Mucosa of gallbladder (tissue), 1 donor: ENCODE data around the gene NUCB1. TPM values are rescaled to one million over a fixed set of nuclear protein-coding genes. Genes with fewer than 3 reads are reported as not detected.
"Not testable (repeated sequence)": the region's sequence is repeated elsewhere in the genome, so short reads cannot be mapped to it uniquely, and the experiment has no call there.

Source experiments
- DNase-seq: peaks from one replicate; pipeline ENCODE4 v3.0.0-alpha.2; 2020; ENCODE audit warnings: low spot score
- total RNA-seq: library from RNA; stranded (reverse); gene quantifications from one replicate; pipeline ENCODE4 v1.2.1, GENCODE V29; 2021
- donor health status: DM: no; HTN: no; CAD: no.

Gene NUCB1
- total RNA-seq, 1 donor from 2014 or later: 292 TPM

DNA sequence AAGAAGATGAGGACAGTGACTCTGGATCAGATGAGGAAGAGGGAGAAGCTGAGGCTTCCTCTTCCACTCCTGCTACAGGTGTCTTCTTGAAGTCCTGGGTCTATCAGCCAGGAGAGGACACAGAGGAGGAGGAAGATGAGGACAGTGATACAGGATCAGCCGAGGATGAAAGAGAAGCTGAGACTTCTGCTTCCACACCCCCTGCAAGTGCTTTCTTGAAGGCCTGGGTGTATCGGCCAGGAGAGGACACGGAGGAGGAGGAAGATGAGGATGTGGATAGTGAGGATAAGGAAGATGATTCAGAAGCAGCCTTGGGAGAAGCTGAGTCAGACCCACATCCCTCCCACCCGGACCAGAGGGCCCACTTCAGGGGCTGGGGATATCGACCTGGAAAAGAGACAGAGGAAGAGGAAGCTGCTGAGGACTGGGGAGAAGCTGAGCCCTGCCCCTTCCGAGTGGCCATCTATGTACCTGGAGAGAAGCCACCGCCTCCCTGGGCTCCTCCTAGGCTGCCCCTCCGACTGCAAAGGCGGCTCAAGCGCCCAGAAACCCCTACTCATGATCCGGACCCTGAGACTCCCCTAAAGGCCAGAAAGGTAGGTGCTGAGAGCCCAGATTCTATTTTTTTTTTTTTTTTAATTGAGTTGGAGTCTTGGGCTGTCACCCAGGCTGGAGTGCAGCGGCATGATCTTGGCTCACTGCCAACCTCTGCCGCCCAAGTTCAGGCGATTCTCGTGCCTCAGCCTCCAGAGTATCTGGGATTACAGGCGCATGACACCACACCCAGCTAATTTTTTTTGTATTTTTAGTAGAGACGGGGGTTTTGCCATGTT is 25.6 kb upstream of the NUCB1 start:
- DNase-seq: no peak

GRCh38 chr19:48876043-48876981 is 23.8 kb upstream of the NUCB1 start:
- DNase-seq: not testable (repeated sequence)

- no peak for DNase-seq
Measured at GRCh38 chr19:48877855-48878195, 22.3 kb upstream of the NUCB1 start.

DNA sequence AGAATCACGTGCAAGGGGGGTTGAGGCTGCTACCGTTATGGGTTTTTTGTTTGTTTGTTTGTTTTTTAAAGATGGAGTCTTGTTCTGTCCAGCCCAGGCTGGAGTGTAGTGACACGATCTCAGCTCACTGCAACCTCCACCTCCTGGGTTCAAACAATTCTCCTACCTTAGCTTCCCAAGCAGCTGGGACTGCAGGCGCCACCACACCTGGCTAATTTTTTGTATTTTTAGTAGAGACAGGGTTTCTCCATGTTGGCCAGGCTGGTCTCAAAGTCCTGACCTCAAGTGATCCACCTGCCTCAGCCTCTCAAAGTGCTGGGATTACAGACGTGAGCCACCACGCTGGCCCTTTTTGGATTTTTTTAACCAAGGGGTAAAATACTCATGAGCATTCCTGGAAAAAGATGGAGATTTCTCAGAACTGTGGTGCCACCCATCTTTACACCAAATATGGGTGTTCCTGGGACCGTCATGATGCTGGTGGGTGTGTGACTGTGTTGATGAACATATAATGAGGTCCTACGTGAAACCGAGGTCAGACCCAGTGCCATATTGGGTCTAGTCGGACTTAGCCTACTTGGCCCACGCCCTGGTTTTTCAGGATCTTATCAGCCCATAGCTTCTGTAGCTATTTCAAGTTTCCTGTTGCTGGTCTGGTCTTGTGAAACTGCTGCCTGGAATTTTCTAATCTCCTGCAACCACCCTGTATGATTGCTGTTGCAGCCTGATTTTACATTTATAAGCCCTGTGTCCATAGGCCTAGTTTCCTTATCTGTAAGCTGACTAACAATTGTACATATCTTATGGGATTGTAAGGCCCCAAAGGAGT is 21.7 kb upstream of the NUCB1 start:
- DNase-seq: no peak

- no peak for DNase-seq
Measured at GRCh38 chr19:48879025-48879637, 21.0 kb upstream of the NUCB1 start.

- DNase-seq: not testable (repeated sequence)
Measured at GRCh38 chr19:48879696-48880095, 20.4 kb upstream of the NUCB1 start.

DNA sequence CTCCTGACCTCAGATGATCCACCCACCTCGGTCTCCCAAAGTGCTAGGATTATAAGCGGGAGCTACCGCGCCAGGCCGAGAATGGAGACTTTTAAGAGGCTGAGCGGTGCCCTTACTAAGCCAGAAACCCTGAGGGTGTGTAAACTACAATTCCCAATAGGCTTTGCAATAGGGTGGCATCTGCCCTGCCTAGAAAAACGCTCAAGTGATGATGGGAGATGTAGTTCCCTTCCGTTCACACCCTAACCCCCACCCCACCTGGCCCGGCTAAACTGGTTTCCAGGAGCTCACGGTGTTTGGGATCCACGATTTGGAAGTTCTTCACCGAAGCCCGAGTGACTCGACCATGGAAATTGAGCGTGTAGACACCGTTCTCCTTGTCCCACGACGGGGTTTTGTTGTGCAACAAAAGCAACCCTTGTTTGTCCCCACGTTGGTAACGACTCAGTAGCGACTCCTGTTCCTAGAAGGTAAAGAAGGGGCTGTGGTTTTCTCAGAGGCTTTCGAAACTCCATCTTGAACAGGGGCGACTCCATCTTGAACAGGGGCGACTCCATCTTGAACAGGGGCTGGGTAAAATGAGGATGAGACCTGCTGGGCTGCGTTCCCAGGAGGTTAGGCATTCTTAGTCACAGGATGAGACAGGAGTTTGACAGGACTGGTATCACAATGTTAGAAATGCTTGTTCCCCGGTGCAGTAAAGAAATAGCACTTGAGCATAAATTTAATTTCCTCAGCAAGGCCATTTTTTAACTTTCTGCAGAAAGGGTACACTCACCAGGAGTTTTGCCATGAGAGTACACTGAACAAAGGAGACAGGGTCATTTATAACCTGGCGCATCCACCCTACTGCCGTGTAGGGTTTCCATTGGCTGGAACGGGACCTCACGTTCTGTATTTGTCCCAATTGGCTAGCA is 18.1 kb upstream of the NUCB1 start:
- no peak for DNase-seq

DNA sequence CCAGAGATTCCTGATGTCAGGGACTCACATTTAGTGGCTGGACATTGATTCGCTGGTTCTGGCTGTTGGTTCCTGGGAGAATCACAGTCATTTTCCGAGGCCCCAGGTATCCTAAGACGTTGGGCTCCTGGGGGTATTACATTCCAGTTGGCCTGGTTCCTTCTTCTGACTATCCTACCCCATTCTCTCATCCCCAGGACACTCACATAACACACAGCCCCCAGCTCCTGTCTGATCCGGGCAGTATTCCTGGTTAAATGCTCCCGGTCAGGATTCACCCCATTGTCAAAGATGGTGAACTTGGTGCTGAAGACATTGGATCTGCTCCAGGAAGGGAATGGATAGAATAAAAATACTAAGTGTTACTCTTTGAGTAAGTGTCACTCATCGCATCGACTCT is 16.4 kb upstream of the NUCB1 start:
- DNase-seq: no peak

DNA sequence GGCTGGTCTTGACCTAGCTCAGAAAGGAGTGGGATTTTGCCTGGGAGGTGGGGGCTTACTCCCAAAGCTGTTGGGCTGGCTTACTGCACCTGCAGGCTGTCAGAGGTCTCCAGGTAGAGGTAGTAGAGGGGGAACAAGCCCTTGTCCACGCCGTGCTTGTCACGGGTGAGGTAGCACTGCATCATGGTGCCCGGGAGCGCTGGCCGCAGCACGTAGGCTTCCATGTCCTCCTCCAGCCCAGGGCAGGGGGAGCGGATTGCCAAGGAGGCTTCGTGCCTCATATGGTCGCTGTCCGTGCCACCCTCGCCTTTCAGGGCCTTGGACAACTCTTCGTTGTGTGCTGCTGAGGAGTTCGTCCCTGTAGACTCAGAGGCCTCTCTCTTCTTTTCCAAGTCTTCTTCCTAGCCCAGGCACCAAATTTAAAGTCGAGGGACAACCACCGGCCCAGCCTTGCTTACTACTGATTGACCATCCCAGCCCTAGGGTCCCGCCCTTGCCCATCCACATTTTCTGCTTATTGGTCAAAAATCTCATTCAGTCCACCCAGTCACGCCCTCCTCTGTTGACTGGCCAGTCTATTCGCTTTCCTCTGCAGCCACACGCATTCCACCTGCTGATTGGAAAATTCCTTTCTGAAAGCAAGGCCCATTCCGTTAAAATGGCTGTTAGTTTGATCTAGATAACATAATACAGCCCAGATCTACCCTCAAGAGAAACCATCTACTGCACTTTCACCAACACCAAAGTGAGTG is 12.1 kb upstream of the NUCB1 start:
- no peak for DNase-seq

DNA sequence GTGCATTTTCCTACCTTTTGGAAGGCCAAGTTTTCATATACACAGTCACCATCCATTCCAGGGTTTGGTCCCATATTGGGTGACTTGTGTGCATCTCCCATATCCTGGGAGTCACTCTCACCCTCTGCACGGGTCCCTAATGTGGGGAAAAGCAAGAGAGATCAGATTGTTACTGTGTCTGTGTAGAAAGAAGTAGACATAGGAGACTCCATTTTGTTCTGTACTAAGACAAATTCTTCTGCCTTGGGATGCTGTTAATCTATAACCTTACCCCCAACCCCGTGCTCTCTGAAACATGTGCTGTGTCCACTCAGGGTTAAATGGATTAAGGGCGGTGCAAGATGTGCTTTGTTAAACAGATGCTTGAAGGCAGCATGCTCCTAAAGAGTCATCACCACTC is 10.6 kb upstream of the NUCB1 start:
- not testable (repeated sequence) for DNase-seq

DNA sequence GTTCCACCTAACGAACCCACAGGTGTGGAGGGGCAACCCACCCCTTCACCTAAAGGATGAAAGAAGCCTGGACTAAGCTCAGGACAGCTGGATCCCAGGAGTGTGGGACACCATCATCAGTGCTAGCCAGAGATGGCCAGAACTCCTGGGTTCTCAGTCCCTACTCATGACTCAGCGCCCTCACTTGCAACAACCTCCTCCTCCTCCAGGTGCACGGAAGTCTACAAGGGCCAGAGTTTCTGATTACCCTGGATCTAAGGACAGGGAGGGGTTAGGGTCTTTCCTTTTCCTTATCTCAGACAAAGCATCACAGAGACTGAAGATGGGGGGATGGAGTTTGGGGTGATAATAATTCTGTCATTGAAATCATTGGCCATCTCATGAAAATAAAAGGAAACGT is 9.6 kb upstream of the NUCB1 start:
- DNase-seq: no peak

- DNase-seq: no peak
Measured at GRCh38 chr19:48895226-48895625, 4.9 kb upstream of the NUCB1 start.

DNA sequence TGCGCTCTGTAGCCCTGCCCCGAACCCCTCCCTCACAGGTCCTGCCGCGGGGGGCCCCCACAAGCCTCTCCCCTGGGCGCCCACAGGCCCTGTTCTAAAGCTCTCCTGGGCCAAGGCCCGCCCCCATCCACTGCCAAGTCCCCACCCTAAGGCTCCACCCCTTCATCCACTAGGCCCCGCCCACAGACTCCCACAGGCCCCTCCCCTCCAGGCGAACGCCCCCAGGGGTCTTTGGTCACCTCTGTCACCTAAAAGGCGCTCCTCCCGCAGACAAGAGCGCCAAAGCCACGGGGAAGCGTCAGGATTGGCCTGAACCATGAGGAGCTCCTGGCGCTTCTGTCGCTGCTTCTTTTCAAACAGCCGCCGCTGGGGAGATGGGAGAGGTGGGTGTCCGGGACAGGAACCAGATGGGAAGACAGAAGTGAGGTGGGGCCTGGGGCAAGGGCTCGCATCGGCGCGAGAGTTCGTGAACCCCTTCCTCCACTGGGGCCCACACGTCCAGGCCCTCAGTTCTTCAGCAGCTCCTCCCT is 3.9 kb upstream of the NUCB1 start:
- DNase-seq: no peak

- DNase-seq: no peak
Measured at GRCh38 chr19:48897181-48897580, 2.9 kb upstream of the NUCB1 start.

DNA sequence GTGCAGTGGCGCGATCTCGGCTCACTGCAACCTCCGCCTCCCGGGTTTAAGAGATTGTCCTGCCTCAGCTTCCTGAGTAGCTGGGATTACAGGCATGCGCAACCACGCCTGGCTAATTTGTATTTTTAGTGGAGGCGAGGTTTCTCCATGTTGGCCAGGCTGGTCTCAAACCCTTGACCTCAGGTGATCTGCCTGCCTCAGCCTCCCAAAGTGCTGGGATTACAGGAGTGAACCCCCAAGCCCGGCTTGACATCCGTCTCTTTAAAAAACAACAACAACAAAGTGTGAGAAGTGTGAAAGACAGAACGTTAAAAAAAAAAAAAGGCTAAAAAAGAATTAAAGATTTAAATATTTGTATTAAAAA is 744 bp upstream of the NUCB1 start:
- not testable (repeated sequence) for DNase-seq

GRCh38 chr19:48900477-48901406 is 630 bp downstream of the NUCB1 start:
- no peak for DNase-seq

DNA sequence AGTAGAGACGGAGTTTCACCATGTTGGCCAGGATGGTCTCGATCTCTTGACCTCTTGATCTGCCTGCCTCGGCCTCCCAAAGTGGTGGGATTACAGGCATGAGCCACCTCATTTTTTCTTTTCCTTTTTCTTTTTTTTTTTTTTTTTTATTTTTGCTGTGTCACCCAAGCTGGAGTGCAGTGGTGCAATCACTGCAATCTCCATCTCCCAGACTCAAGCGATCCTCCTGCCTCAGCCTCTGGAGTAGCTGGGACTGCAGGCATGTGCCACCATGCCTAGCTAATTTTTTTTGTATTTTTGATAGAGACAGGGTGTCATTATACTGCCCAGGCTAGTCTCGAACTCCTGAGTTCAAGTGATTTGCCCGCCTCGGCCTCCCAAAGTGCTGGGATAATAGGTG is 2.2 kb downstream of the NUCB1 start:
- not testable (repeated sequence) for DNase-seq

GRCh38 chr19:48903788-48904187 is 3.7 kb downstream of the NUCB1 start:
- not testable (repeated sequence) for DNase-seq
